GM18498 (cell line): Measurements from ENCODE around the gene TFAM.

Experiments
- ATAC-seq: cut with Tn5 transposase; IDR thresholded peaks from one replicate; pipeline ENCODE4 v1.9.1; 2021; ENCODE audit warnings: mild to moderate bottlenecking, moderate library complexity; ENCODE audit not compliant: unreplicated experiment

Gene TFAM

GRCh38 chr10:58384999-58385783 is at the start of gene TFAM:
Gene TFAM, plus strand, starts transcription at chr10:58385410. Its CDS starts 138 bp downstream, at chr10:58385548.
- ATAC-seq, result peak; percentile 92

GRCh38 chr10:58336242-58336641 is 49.0 kb upstream of the TFAM start:
- no peak for ATAC-seq

GRCh38 chr10:58341422-58341821 is 43.8 kb upstream of the TFAM start:
- no peak for ATAC-seq

GRCh38 chr10:58341947-58342346 is 43.3 kb upstream of the TFAM start:
- ATAC-seq, result peak; percentile 50

- no peak for ATAC-seq
Measured at GRCh38 chr10:58347967-58348366, 37.2 kb upstream of the TFAM start.

GRCh38 chr10:58348571-58349033 is 36.6 kb upstream of the TFAM start:
- no peak for ATAC-seq

- no peak for ATAC-seq
Measured at GRCh38 chr10:58350023-58350422, 35.2 kb upstream of the TFAM start.

GRCh38 chr10:58350619-58351323 is 34.4 kb upstream of the TFAM start:
- no peak for ATAC-seq

- ATAC-seq, result no peak
Measured at GRCh38 chr10:58351616-58352578, 33.3 kb upstream of the TFAM start.

GRCh38 chr10:58352956-58353610 is 32.1 kb upstream of the TFAM start:
- no peak for ATAC-seq

GRCh38 chr10:58356756-58357155 is 28.5 kb upstream of the TFAM start:
- ATAC-seq, result no peak

- no peak for ATAC-seq
Measured at GRCh38 chr10:58358314-58358933, 26.8 kb upstream of the TFAM start.

GRCh38 chr10:58358947-58359346 is 26.3 kb upstream of the TFAM start:
- ATAC-seq, result no peak

- no peak for ATAC-seq
Measured at GRCh38 chr10:58359541-58359940, 25.7 kb upstream of the TFAM start.

- ATAC-seq, result no peak
Measured at GRCh38 chr10:58360412-58361004, 24.7 kb upstream of the TFAM start.

- ATAC-seq, result no peak
Measured at GRCh38 chr10:58361353-58361752, 23.9 kb upstream of the TFAM start.

GRCh38 chr10:58362027-58362789 is 23.0 kb upstream of the TFAM start:
- no peak for ATAC-seq

GRCh38 chr10:58367069-58367468 is 18.1 kb upstream of the TFAM start:
- no peak for ATAC-seq

- no peak for ATAC-seq
Measured at GRCh38 chr10:58371473-58371872, 13.7 kb upstream of the TFAM start.
